Keratinocyte (primary cell): ENCODE results near the gene ERBB2.

Source experiments
- EZH2 ChIP-seq: IDR thresholded peaks from one replicate; pipeline ENCODE4 v1.6.1; 2012; ENCODE audit warnings: inconsistent platforms, mild to moderate bottlenecking, low read length, moderate library complexity
- TF ChIP-seq, protein P1 (sequence below), 3 experiments: IDR thresholded peaks in 1 of 3; conservative IDR thresholded peaks in 1 of 3; optimal IDR thresholded peaks in 1 of 3; 2 replicates in 2 of 3; 3 replicates in 1 of 3; pipeline versions ENCODE3 to v1.5.1; 2011; ENCODE audit warnings: low read length in 3 of 3, mild to moderate bottlenecking in 3 of 3, moderate library complexity in 2 of 3, control low read depth in 1 of 3, inconsistent platforms in 1 of 3; ENCODE audit not compliant: insufficient read depth in 2 of 3; ENCODE audit errors: extremely low read depth in 1 of 3

DNA sequence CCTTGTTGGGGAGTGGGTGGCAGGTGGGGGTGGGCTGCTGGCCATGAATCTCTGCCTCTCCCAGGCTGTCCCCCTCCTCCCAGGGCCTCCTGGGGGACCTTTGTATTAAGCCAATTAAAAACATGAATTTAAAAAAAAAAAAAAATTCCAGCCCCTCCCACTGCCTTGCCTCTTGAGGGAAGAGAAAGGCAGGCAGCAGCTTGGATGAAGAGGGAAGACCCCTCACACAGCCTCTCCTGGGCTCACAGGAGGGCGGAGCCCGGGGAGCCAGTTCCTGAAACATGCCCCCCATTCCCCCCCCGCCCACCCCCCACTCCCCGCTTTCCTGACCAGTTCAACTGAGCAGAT lies 36.5 kb upstream of the ERBB2 start:
- TF ChIP-seq, protein P1, sequence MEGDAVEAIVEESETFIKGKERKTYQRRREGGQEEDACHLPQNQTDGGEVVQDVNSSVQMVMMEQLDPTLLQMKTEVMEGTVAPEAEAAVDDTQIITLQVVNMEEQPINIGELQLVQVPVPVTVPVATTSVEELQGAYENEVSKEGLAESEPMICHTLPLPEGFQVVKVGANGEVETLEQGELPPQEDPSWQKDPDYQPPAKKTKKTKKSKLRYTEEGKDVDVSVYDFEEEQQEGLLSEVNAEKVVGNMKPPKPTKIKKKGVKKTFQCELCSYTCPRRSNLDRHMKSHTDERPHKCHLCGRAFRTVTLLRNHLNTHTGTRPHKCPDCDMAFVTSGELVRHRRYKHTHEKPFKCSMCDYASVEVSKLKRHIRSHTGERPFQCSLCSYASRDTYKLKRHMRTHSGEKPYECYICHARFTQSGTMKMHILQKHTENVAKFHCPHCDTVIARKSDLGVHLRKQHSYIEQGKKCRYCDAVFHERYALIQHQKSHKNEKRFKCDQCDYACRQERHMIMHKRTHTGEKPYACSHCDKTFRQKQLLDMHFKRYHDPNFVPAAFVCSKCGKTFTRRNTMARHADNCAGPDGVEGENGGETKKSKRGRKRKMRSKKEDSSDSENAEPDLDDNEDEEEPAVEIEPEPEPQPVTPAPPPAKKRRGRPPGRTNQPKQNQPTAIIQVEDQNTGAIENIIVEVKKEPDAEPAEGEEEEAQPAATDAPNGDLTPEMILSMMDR (optimal IDR thresholded peaks at IDR 0.05 in 1 of 3, IDR thresholded peaks at IDR 0.05 in 1 of 3, conservative IDR thresholded peaks at IDR 0.05 in 1 of 3; ENCODE audit: extremely low read depth in 1 of 3, insufficient read depth in 2 of 3, low read length in 3 of 3): no peak
- no peak for TF ChIP-seq EZH2
